Measurements from ENCODE around the gene TAB2. TPM values are rescaled to one million over a fixed set of nuclear protein-coding genes. Genes with fewer than 3 reads are reported as not detected.
"Not testable (repeated sequence)": the region's sequence is repeated elsewhere in the genome, so short reads cannot be mapped to it uniquely, and the experiment has no call there.

TAB2 gene
- total RNA-seq, 1 donor from 2014 or later = 43.4 TPM

- no peak for DNase-seq
Observed at GRCh38 chr6:149334682-149335160, 17.2 kb downstream of the TAB2 start.

- no peak for DNase-seq
Observed at GRCh38 chr6:149335924-149336608, 18.6 kb downstream of the TAB2 start.

GRCh38 chr6:149336609-149336928 lies 19.1 kb downstream of the TAB2 start:
- DNase-seq = no peak

- DNase-seq = no peak
Observed at GRCh38 chr6:149337320-149337719, 19.8 kb downstream of the TAB2 start.

GRCh38 chr6:149340200-149340599 lies 22.7 kb downstream of the TAB2 start:
- DNase-seq = no peak

- no peak for DNase-seq
Observed at GRCh38 chr6:149342525-149342924, 25.0 kb downstream of the TAB2 start.

- no peak for DNase-seq
Observed at GRCh38 chr6:149343501-149343900, 26.0 kb downstream of the TAB2 start.

- DNase-seq = no peak
Observed at GRCh38 chr6:149346078-149346477, 28.6 kb downstream of the TAB2 start.

- DNase-seq = no peak
Observed at GRCh38 chr6:149347067-149347466, 29.6 kb downstream of the TAB2 start.

- not testable (repeated sequence) for DNase-seq
Observed at GRCh38 chr6:149349279-149349678, 31.8 kb downstream of the TAB2 start.

- no peak for DNase-seq
Observed at GRCh38 chr6:149354009-149354408, 36.5 kb downstream of the TAB2 start.

GRCh38 chr6:149356081-149356750 lies 38.7 kb downstream of the TAB2 start:
- no peak for DNase-seq

- DNase-seq = no peak
Observed at GRCh38 chr6:149357726-149358538, 40.4 kb downstream of the TAB2 start.

GRCh38 chr6:149359440-149359839 lies 41.9 kb downstream of the TAB2 start:
- no peak for DNase-seq

- no peak for DNase-seq
Observed at GRCh38 chr6:149360536-149360935, 43.0 kb downstream of the TAB2 start.

GRCh38 chr6:149362289-149362688 lies 44.8 kb downstream of the TAB2 start:
- DNase-seq = no peak

- DNase-seq = no peak
Observed at GRCh38 chr6:149363154-149363553, 45.6 kb downstream of the TAB2 start.

GRCh38 chr6:149364557-149364956 lies 47.0 kb downstream of the TAB2 start:
- no peak for DNase-seq

GRCh38 chr6:149365197-149365596 lies 47.7 kb downstream of the TAB2 start:
- no peak for DNase-seq

GRCh38 chr6:149366267-149366921 lies 48.9 kb downstream of the TAB2 start:
- no peak for DNase-seq

- no peak for DNase-seq
Observed at GRCh38 chr6:149368065-149368464, 50.6 kb downstream of the TAB2 start.

- DNase-seq = no peak
Observed at GRCh38 chr6:149371154-149371553, 53.6 kb downstream of the TAB2 start.

GRCh38 chr6:149372062-149372461 lies 54.5 kb downstream of the TAB2 start:
- DNase-seq = no peak

Measured in occipital lobe (tissue), 2 donors.